Gastrocnemius medialis (tissue), 4 donors: ENCODE data around the gene COBLL1.

Source experiments
- CTCF ChIP-seq, 5 experiments: fragments of 450-650 bp in 3 of 5; fragments of 200-600 bp in 2 of 5; sonication (generic) in 2 of 5; IDR thresholded peaks in 4 of 5; conservative IDR thresholded peaks in 1 of 5; 1 replicate in 4 of 5; 2 replicates in 1 of 5; pipeline ENCODE4 v1.5.1; 2016 to 2019; ENCODE audit warnings: antibody characterized with exemption in 5 of 5, mild to moderate bottlenecking in 3 of 5, moderate library complexity in 3 of 5
- POLR2A ChIP-seq, 2 donors: fragments of 450-650 bp; IDR thresholded peaks; one replicate each; pipeline ENCODE4 v1.6.1; 2017; ENCODE audit warnings: antibody characterized with exemption in 2 of 2, mild to moderate bottlenecking in 2 of 2, moderate library complexity in 2 of 2

GRCh38 chr2:164671664-164672396 is 169.8 kb downstream of the COBLL1 start:
- no peak for TF ChIP-seq CTCF (IDR thresholded peaks at IDR 0.05 in 4 of 5, conservative IDR thresholded peaks at IDR 0.05 in 1 of 5)
- no peak for TF ChIP-seq POLR2A (IDR thresholded peaks at IDR 0.05)
